Psoas muscle (tissue), 8 donors: Measurements from ENCODE around the gene ETNK1. TPM values are rescaled to one million over a fixed set of nuclear protein-coding genes. Genes with fewer than 3 reads are reported as not detected.

Experiments
- ATAC-seq, 4 donors: fragments of 200-7000 bp; cut with Tn5 transposase; one replicate each; pipeline ENCODE4 v1.9.1; 2020; ENCODE audit warnings: moderate library complexity in 3 of 4, mild to moderate bottlenecking in 2 of 4
- DNase-seq, 2 donors: peaks; one replicate each; pipeline ENCODE4 v3.0.0-alpha.2; 2020
- H3K27ac ChIP-seq: fragments of 200-600 bp; one replicate; pipeline ENCODE4 v1.8.0; 2022
- H3K27me3 ChIP-seq, 3 donors: fragments of 200-600 bp in 1 of 3; one replicate each; pipeline versions ENCODE4 v1.6.1 to v1.8.0; 2013 to 2022; ENCODE audit warnings: low read length in 2 of 3, mild to moderate bottlenecking in 2 of 3, moderate library complexity in 1 of 3; ENCODE audit not compliant: insufficient read depth in 3 of 3
- H3K36me3 ChIP-seq, 2 donors: fragments of 200-600 bp in 1 of 2; one replicate each; pipeline versions ENCODE4 v1.6.1 to v1.8.0; 2013 to 2022; ENCODE audit warnings: low read depth in 1 of 2, mild to moderate bottlenecking in 1 of 2, moderate library complexity in 1 of 2; ENCODE audit not compliant: insufficient read depth in 1 of 2
- H3K4me1 ChIP-seq: fragments of 200-600 bp; one replicate; pipeline ENCODE4 v1.8.0; 2022
- H3K4me3 ChIP-seq: fragments of 200-600 bp; one replicate; pipeline ENCODE4 v1.8.0; 2022; ENCODE audit warnings: mild to moderate bottlenecking
- H3K9me3 ChIP-seq: fragments of 200-600 bp; one replicate; pipeline ENCODE4 v1.8.0; 2022
- CTCF ChIP-seq: fragments of 200-600 bp; IDR thresholded peaks from one replicate; pipeline ENCODE4 v1.8.0; 2022; ENCODE audit warnings: antibody characterized with exemption
- WGBS, 3 donors: extraction: QIAGEN DNeasy Blood & Tissue Kit; methylation state at CpG; one replicate each; pipeline versions ENCODE4 v1.1.6 to v1.1.7; 2013; 5-methylcytosine and 5-hydroxymethylcytosine counted together
- intact Hi-C, 2 donors: fragments of 100-400 bp; cut with DNase I; formaldehyde crosslinking; loops; one replicate each; pipeline versions ENCODE4 v1.11.0 to v1.14.2; 2022
- polyA plus RNA-seq, 3 donors: library from polyadenylated mRNA; stranded (reverse); fragments of 200-250 nt; gene quantifications; one replicate each; pipeline ENCODE4 v1.2.3, GENCODE V29; 2013
- total RNA-seq, 4 donors: library from RNA; stranded (reverse); fragmentation: NEBNext Ultra II Directional in 2 of 4; extraction: Animal tissue kit (Norgen Biotek cat#: 25700) in 2 of 4; gene quantifications; one replicate each; pipeline versions ENCODE4 v1.2.1 to v1.2.4, GENCODE V29; 2021 to 2023
- donor health status: healthy with polysubstance abuse.
- donor health status: DM: no; HTN: no; CAD: no; lungs with moderate emphysema.
- donor health status: Bipolar disorder and iron deficiency.
- donor health status: healthy.
- donor health status: DM: yes; HTN: yes; CAD: no.
- donor health status: DM: no; HTN: no; CAD: no.
- donor health status: DM: no; HTN: no; CAD: no.
- donor health status: DM: yes; HTN: yes; CAD: no.

Gene ETNK1
- total and polyA plus RNA-seq, 7 donors = 2.6 to 13.2 (median 8.7) TPM

- Histone ChIP-seq H3K4me1 (no peaks in the 10 kb centered on the region), H3K4me3 (no peak overlapping the region), H3K36me3 (no peaks in the 10 kb centered on the region), H3K27ac (peak overlapping the region; percentile 11), H3K27me3 (no peaks in the 10 kb centered on the region), H3K9me3 (no peaks in the 10 kb centered on the region)
- no peak for TF ChIP-seq CTCF
- WGBS, 3 donors = 27 to 41% (median 32%) methylated on average over 3 of the region's 3 CpGs
- DNase-seq (no peak), ATAC-seq (peak in 2 of 4 donors; percentile 46 to 48)
- intact Hi-C loops = no loop called here
Observed at GRCh38 chr12:22729957-22730443, 105.0 kb downstream of the ETNK1 start.

GRCh38 chr12:22731236-22731635 is 106.3 kb downstream of the ETNK1 start:
- H3K9me3 ChIP-seq = no peaks in the 10 kb centered on the region
- no peaks in the 10 kb centered on the region for H3K4me1 ChIP-seq
- ATAC-seq = no peak
- no peak for DNase-seq
- intact Hi-C loops = no loop called here
- H3K27ac ChIP-seq = no peak overlapping the region
- H3K4me3 ChIP-seq = no peak overlapping the region
- no peak for TF ChIP-seq CTCF
- WGBS, 3 donors = 76 to 81% (median 78%) methylated on average over 3 of the region's 3 CpGs
- H3K36me3 ChIP-seq = no peaks in the 10 kb centered on the region
- H3K27me3 ChIP-seq = no peaks in the 10 kb centered on the region

- no peaks in the 10 kb centered on the region for H3K9me3 ChIP-seq
- DNase-seq = no peak
- WGBS, 3 donors = 56 to 67% (median 60%) methylated on average over 7 of the region's 7 CpGs
- H3K4me3 ChIP-seq = no peak overlapping the region
- H3K27ac ChIP-seq = no peak overlapping the region
- no peak for TF ChIP-seq CTCF
- no peaks in the 10 kb centered on the region for H3K27me3 ChIP-seq
- no peaks in the 10 kb centered on the region for H3K36me3 ChIP-seq
- ATAC-seq = no peak
- intact Hi-C loops = no loop called here
- H3K4me1 ChIP-seq = no peaks in the 10 kb centered on the region
Observed at GRCh38 chr12:22733756-22734155, 108.8 kb downstream of the ETNK1 start.

GRCh38 chr12:22738945-22739344 is 114.0 kb downstream of the ETNK1 start:
- Histone ChIP-seq H3K27ac (no peak overlapping the region), H3K9me3 (no peaks in the 10 kb centered on the region), H3K36me3 (no peaks in the 10 kb centered on the region), H3K4me3 (no peak overlapping the region), H3K4me1 (no peaks in the 10 kb centered on the region), H3K27me3 (no peaks in the 10 kb centered on the region)
- intact Hi-C loops = no loop called here
- no peak for DNase-seq
- TF ChIP-seq CTCF = no peak
- WGBS, 3 donors = 33 to 39% (median 35%) methylated on average over 1 of the region's 1 CpG
- no peak for ATAC-seq

Other genes with a start within 250 kb of the ETNK1 start
- 10 to 100 TPM in 1 of 4 donors, 1 to 10 TPM in 3; 5.9 to 13.4 (median 6.9) TPM for gene C2CD5, start 80.6 kb upstream of the ETNK1 start, total RNA-seq
- 1 to 10 TPM; 2.5 to 4.0 (median 2.7) TPM for gene C2CD5, start 80.6 kb upstream of the ETNK1 start, polyA plus RNA-seq